Stimulated activated naive B cell treated with anti-CD40 and anti-IgM and Interleukin-4, amounts not matched to agents 10 μg/mL and 1 μg/mL and 100 μg/mL, for 72 hours (primary cell): ENCODE results near the gene NET1.
A peak's percentile ranks its signal among the peaks of the same experiment; 100 is the strongest.
"Not testable (repeated sequence)": the region's sequence is repeated elsewhere in the genome, so short reads cannot be mapped to it uniquely, and the experiment has no call there.

Source experiments
- ATAC-seq, 2 donors: fragments of 150-1000 bp; cut with Tn5 transposase; replicated peaks; 2 replicates each; pipeline ENCODE4 v1.10.0; 2021; ENCODE audit warnings: moderate library complexity in 1 of 2
- DNase-seq: peaks from one replicate; pipeline ENCODE4 v3.0.0; 2021
- H3K27ac Mint-ChIP-seq: one replicate; pipeline ENCODE4 v1.8.0; 2022; ENCODE audit warnings: mild to moderate bottlenecking, mixed read lengths
- H3K27me3 Mint-ChIP-seq, 2 donors: one replicate each; pipeline ENCODE4 v1.8.0; 2022; ENCODE audit warnings: mixed read lengths in 2 of 2
- H3K36me3 Mint-ChIP-seq, 2 donors: one replicate each; pipeline ENCODE4 v1.8.0; 2022; ENCODE audit warnings: mixed read lengths in 2 of 2, mild to moderate bottlenecking in 1 of 2
- H3K4me1 Mint-ChIP-seq, 2 donors: one replicate each; pipeline ENCODE4 v1.8.0; 2022; ENCODE audit warnings: mixed read lengths in 2 of 2, mild to moderate bottlenecking in 1 of 2
- H3K4me3 Mint-ChIP-seq, 2 donors: one replicate each; pipeline ENCODE4 v1.8.0; 2022; ENCODE audit warnings: mild to moderate bottlenecking in 2 of 2, mixed read lengths in 2 of 2, moderate library complexity in 1 of 2
- H3K9me3 Mint-ChIP-seq, 2 donors: one replicate each; pipeline ENCODE4 v1.8.0; 2022; ENCODE audit warnings: mixed read lengths in 2 of 2, mild to moderate bottlenecking in 1 of 2

NET1 gene

DNA sequence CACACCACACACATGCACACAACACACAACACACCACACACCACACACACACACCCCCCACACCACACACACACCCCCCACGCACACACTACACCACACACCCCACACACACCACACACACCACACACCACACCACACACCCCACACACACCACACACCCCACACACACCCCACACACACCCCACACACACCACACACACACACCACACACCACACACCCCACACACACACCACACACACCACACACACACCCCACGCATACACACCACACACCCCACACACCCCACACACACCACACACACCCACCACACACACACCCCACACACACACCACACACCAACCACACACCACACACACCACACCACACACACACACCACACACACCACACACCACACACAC is 31.2 kb upstream of the NET1 start:
- no peaks in the 10 kb centered on the region for H3K4me1 Mint-ChIP-seq
- ATAC-seq: no peak

DNA sequence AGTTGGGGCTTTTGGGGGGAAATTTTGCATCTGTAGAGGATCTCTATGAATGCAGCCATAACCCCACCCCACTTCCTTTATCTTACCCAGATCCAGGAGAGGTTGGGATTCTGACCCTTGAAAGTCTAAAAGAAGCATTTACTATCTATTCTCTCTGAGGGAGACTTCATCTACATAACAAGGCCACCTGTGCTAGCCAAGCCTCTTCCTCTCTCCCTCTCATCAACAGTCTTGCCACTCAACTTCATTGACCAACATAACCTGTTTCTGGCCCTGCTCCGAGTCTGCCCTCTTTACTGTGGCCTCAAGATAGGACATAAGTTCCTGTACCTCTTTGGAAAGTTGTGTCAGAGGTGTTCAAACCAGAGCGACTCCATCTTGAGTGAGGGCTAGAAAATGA is 27.1 kb upstream of the NET1 start:
- H3K4me1 Mint-ChIP-seq: no peaks in the 10 kb centered on the region
- H3K27ac Mint-ChIP-seq: no peak overlapping the region
- ATAC-seq (no peak), DNase-seq (no peak)
- peaks cover 6 to 17% of the 10 kb centered on the region in 2 donors for H3K27me3 Mint-ChIP-seq
- H3K36me3 Mint-ChIP-seq: peaks cover 0 to 3% of the 10 kb centered on the region in 2 donors
- H3K9me3 Mint-ChIP-seq: peaks cover 9 to 11% of the 10 kb centered on the region in 2 donors
- H3K4me3 Mint-ChIP-seq: no peak overlapping the region

More for the DNA sequence above, 31.2 kb upstream of the NET1 start:
- Mint-ChIP-seq H3K4me3 (no peak overlapping the region), H3K27me3 (peaks cover 2 to 16% of the 10 kb centered on the region in 2 donors), H3K9me3 (peaks cover 3 to 5% of the 10 kb centered on the region in 2 donors), H3K27ac (no peak overlapping the region), H3K36me3 (no peaks in the 10 kb centered on the region)
- no peak for DNase-seq

DNA sequence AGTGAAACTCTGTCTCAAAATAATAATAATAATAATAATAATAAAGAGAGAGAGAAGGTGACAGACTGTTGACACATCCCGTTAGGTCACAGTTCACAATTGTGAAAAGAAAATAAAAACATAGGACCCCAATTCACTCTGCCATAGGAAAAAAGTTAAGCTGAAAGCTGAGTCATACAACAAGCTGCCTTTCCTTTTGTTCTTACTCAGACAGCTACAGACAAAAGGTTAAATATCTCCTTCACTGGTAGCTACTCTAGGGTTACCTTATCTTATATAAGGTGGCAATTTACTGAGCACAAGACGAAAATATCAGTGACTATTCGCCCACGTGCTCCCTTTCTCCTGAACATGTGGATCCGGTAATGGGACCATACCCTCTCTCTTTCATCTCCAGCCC is 25.2 kb upstream of the NET1 start:
- Mint-ChIP-seq H3K27ac (no peak overlapping the region), H3K9me3 (peaks cover 19 to 23% of the 10 kb centered on the region in 2 donors), H3K4me3 (no peak overlapping the region), H3K36me3 (peaks cover 0 to 3% of the 10 kb centered on the region in 2 donors), H3K27me3 (peaks cover 6 to 18% of the 10 kb centered on the region in 2 donors), H3K4me1 (no peaks in the 10 kb centered on the region)
- ATAC-seq: peak; percentile 38 to 42
- no peak for DNase-seq

DNA sequence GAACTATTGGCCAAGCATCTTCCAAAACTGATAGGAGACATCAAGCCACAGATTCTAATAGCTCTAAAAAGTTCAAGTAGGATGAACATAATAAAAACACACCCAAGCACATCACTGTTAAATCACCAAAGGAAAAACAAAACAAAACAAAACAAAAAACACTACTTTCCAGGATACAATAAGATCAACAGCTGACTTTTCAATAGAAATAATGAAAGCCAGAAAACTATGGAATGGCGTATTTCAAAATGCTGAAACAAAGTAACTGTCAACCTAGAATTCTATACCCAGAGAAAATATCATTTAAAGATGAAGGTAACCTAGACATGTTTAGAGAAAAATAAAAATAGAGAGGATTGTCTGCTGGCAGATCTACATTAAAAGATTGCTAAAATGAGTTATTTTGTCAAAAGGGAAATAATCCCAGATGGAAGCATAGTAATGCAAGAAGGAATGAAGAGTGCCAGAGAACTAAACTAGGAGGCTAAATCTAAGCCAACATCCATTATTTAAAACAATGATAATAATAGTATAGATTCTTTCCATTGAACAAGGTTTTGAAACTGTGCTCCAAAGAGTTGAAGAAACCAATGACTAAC is 21.7 kb upstream of the NET1 start:
- H3K9me3 Mint-ChIP-seq: peaks cover 19 to 27% of the 10 kb centered on the region in 2 donors
- no peak for ATAC-seq
- no peak overlapping the region for H3K4me3 Mint-ChIP-seq
- H3K36me3 Mint-ChIP-seq: peaks cover 0 to 3% of the 10 kb centered on the region in 2 donors
- H3K27ac Mint-ChIP-seq: no peak overlapping the region
- no peaks in the 10 kb centered on the region for H3K4me1 Mint-ChIP-seq
- H3K27me3 Mint-ChIP-seq: peaks cover 8 to 25% of the 10 kb centered on the region in 2 donors
- DNase-seq: no peak

DNA sequence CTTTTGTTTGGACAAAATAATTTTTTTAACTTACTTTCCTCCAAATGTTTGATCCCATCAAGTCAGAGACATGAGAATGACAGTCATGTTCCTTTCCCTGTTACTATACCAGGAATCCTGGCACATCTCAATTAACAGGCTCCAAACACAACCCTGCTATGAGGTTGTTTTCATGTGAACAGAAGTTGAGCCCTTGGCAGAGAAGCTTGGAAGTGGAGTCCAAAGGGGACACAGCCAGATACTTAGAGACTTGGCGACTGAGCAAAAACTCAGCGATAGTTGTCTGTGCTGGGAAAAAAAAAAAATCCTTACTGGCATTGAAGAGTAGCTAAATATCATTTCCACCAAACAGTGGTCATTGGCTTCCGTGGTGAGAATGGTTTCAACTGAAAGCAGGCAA is 20.6 kb upstream of the NET1 start:
- H3K9me3 Mint-ChIP-seq: peaks cover 19 to 27% of the 10 kb centered on the region in 2 donors
- no peak overlapping the region for H3K27ac Mint-ChIP-seq
- ATAC-seq (no peak), DNase-seq (no peak)
- peaks cover 0 to 3% of the 10 kb centered on the region in 2 donors for H3K36me3 Mint-ChIP-seq
- no peaks in the 10 kb centered on the region for H3K4me1 Mint-ChIP-seq
- H3K4me3 Mint-ChIP-seq: no peak overlapping the region
- H3K27me3 Mint-ChIP-seq: peaks cover 6 to 23% of the 10 kb centered on the region in 2 donors

DNA sequence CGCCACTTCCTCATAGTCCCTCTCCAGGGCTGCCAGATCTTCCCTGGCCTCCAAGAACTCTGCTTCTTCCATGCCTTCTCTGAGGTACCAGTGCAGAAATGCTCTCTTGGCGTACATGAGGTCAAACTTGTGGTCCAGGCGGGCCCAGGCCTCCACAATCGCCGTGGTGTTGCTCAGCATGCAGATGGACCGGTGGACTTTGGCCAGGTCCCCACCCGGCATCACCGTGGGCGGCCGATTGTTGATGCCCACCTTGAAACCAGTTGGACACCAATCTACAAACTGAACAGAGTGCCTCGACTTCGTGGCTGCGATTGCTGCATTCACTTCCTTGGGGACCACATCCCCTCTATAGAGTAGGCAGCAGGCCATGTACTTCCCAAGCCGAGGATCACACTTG is 18.8 kb upstream of the NET1 start:
- Mint-ChIP-seq H3K36me3 (peaks cover 0 to 3% of the 10 kb centered on the region in 2 donors), H3K27me3 (peaks cover 15 to 26% of the 10 kb centered on the region in 2 donors), H3K4me1 (peaks cover 0 to 2% of the 10 kb centered on the region in 2 donors), H3K27ac (no peak overlapping the region), H3K4me3 (no peak overlapping the region), H3K9me3 (peaks cover 15 to 23% of the 10 kb centered on the region in 2 donors)
- DNase-seq: no peak
- ATAC-seq: no peak

DNA sequence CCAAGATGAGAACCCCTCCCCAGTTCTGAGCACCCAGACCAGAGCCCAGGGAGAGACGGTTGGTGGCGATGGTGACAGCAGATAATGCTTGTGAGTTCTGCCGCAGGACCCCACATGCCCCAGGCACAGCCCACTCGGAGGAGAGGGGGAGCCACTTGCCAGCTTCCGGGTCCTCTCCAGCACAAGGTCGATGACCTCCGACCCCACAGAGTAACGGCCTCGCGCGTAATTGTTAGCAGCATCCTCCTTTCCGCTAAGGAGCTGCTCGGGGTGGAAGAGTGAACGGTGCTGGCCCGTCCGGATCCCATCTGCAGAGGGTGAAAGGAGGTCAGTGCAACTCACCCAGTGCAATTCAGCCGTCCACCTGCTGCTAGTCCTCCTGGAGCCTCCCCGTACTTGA is 17.2 kb upstream of the NET1 start:
- peaks cover 10 to 17% of the 10 kb centered on the region in 2 donors for H3K9me3 Mint-ChIP-seq
- DNase-seq (no peak), ATAC-seq (no peak)
- peaks cover 0 to 2% of the 10 kb centered on the region in 2 donors for H3K4me1 Mint-ChIP-seq
- no peak overlapping the region for H3K4me3 Mint-ChIP-seq
- no peaks in the 10 kb centered on the region for H3K36me3 Mint-ChIP-seq
- H3K27me3 Mint-ChIP-seq: peaks cover 32 to 40% of the 10 kb centered on the region in 2 donors
- no peak overlapping the region for H3K27ac Mint-ChIP-seq

DNA sequence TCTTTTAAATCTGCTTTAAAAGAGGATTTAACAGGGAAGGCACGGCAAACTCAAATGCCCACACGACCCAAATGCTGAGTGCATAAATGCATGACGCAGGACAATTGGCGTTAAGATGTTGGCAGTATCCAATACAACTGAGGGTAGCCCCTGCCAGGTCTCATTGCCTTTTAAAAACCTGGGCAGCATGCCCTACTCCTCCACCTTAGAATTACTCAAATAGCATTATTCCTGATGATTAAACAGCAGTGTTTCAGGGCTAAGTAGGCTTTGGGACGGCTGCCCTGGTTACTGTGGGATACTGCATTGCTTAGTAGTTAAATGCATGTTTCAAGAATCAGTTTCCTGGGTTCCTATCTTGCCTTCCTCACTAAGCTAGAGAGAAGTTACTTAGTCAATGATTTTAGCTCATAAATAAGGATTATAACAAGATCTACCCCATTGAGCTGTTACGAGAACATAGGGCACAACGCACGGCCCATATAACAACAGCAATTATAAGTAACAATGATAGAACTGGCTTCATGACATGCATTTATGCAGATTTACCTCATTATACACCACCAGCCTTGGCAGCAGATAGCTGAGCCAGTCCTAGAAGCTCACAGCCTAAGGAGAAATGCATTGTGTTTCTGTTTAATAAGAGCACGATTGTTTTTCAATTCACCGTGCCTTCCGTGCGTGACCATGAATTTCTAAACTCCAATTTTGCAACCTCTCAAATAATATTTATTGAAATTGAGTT is 15.6 kb upstream of the NET1 start:
- Mint-ChIP-seq H3K4me3 (no peak overlapping the region), H3K27me3 (peaks cover 32 to 40% of the 10 kb centered on the region in 2 donors), H3K36me3 (no peaks in the 10 kb centered on the region), H3K4me1 (peaks cover 0 to 2% of the 10 kb centered on the region in 2 donors), H3K9me3 (peaks cover 0 to 8% of the 10 kb centered on the region in 2 donors), H3K27ac (no peak overlapping the region)
- ATAC-seq (no peak), DNase-seq (no peak)

DNA sequence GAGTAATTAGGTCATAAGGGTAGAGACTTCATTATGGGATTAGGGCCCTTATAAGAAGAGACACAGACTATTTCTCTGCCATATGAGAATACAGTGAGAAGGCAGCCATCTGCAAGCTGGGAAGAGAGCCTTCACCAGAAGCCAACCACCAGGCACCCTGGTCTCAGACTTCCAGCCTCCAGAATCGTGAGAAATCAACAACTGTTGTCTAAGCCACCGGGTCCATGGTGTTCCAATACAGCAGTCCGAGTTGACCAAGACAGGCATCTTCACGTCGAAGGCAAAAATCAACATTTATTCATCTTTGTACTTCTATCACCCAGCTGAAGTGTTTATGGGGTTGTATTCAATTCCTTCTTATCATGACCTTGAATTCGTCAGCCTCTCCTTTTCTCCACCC is 13.0 kb upstream of the NET1 start:
- no peak for DNase-seq
- H3K4me3 Mint-ChIP-seq: no peak overlapping the region
- H3K36me3 Mint-ChIP-seq: no peaks in the 10 kb centered on the region
- no peak for ATAC-seq
- no peak overlapping the region for H3K27ac Mint-ChIP-seq
- peaks cover 0 to 1% of the 10 kb centered on the region in 2 donors for H3K9me3 Mint-ChIP-seq
- peaks cover 26 to 32% of the 10 kb centered on the region in 2 donors for H3K27me3 Mint-ChIP-seq
- peaks cover 0 to 2% of the 10 kb centered on the region in 2 donors for H3K4me1 Mint-ChIP-seq

DNA sequence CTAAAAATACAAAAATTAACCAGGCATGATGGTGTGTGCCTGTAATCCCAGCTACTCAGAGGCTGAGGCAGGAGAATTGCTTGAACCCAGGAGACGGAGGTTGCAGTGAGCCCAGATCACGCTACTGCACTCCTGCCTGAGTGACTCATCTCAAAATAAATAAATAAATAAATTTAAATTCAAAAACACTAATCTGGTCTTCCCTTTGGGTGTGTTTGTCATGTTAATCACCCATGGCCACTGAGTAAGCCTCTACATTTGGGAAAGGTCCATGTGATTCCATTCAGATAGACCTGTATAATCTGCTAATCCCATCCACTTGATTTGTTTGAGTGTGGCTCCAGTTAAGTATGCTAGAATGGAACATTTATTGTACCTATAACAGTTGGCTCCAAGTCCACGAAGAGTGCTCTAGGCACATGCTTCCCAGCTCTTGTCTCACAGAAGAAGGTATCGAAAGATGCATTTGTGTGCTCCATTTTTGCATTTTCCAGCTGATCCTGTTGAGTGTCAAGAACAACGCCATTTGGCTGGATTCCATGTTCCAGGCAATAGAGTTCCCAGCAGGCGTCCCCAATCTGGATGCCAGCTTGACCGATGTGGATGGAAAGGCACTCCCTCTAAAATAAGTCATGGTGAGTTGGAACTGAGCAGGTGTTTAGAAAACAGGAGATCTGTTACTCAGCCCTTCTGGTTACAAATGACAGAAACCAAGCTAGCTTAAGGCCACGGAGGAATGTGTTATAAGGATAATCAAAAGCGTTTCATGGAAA is 11.7 kb upstream of the NET1 start:
- no peak overlapping the region for H3K4me3 Mint-ChIP-seq
- no peak for ATAC-seq
- peaks cover 0 to 1% of the 10 kb centered on the region in 2 donors for H3K9me3 Mint-ChIP-seq
- no peaks in the 10 kb centered on the region for H3K36me3 Mint-ChIP-seq
- no peak overlapping the region for H3K27ac Mint-ChIP-seq
- peaks cover 0 to 2% of the 10 kb centered on the region in 2 donors for H3K4me1 Mint-ChIP-seq
- H3K27me3 Mint-ChIP-seq: peaks cover 25 to 30% of the 10 kb centered on the region in 2 donors
- no peak for DNase-seq

DNA sequence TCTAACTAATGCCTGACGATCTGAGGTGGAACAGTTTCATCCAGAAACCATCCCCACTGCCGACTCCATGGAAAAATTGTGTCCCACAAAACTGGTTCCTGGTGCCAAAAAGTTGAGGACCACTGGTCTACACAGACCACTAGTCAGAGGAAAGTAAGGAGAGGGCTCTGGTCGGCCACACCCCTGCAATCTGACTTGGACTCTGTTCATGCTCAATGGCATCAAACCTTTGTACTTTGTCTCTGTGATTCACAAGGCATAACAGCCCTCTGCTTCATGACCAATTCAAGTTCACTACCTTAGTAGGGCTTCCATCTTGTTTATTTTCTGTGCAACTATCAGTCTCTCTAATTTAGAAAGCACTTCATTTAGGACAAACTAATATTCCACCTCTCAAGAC is 9.6 kb upstream of the NET1 start:
- DNase-seq (no peak), ATAC-seq (no peak)
- H3K4me1 Mint-ChIP-seq: no peaks in the 10 kb centered on the region
- no peak overlapping the region for H3K4me3 Mint-ChIP-seq
- no peaks in the 10 kb centered on the region for H3K36me3 Mint-ChIP-seq
- peaks cover 0 to 1% of the 10 kb centered on the region in 2 donors for H3K9me3 Mint-ChIP-seq
- peaks cover 17 to 21% of the 10 kb centered on the region in 2 donors for H3K27me3 Mint-ChIP-seq
- H3K27ac Mint-ChIP-seq: no peak overlapping the region

DNA sequence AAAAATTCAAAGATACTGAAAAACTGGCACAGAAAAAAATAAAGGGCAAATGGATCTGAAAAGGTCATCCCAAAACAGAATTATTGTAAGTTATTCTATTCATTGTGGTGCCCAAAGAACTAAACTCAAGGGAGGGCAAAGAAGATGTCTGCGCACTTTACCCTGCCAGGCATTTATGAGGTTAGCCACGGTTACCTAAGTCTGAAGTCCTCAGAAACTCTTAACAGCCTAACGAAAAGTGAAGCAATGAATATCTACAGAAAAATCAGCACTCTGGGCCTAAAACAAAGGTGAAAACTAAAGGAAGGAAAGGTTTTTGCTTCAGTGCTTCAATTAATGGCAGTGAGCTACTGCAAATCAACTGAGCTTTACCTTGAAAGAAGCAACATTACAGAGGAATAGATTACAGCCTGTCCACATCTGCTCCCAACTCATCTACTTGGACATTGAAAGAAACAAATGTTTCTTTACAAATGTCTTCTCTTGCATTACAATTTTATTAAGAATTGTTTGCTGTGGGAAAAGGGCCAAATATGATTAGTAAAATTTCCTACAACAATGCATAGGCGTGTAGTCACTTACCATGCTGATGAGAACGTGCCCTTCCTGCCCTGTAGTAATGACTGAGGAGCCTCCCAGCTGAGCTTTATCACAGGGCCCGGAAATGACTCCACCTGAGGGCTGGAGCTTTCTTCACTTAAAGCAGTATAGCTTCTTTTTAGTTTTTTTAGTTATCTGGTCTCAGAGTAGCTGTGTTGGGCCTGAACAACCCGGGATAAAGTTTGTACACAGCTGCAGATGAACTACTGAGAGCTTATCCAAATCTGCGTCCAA is 7.9 kb upstream of the NET1 start, which contains the start of gene TUBAL3:
Gene TUBAL3, minus strand, starts transcription at position 621 of the 834 bp plus-strand sequence. Its CDS starts 36 bp downstream, at position 585.
- Mint-ChIP-seq H3K27me3 (peaks cover 7 to 12% of the 10 kb centered on the region in 2 donors), H3K9me3 (peaks cover 0 to 1% of the 10 kb centered on the region in 2 donors), H3K4me1 (no peaks in the 10 kb centered on the region), H3K27ac (no peak within 1 kb of the TSS), H3K4me3 (no peak within 1 kb of the TSS), H3K36me3 (no peaks in the 10 kb centered on the region)
- ATAC-seq: no peak
- DNase-seq: no peak

DNA sequence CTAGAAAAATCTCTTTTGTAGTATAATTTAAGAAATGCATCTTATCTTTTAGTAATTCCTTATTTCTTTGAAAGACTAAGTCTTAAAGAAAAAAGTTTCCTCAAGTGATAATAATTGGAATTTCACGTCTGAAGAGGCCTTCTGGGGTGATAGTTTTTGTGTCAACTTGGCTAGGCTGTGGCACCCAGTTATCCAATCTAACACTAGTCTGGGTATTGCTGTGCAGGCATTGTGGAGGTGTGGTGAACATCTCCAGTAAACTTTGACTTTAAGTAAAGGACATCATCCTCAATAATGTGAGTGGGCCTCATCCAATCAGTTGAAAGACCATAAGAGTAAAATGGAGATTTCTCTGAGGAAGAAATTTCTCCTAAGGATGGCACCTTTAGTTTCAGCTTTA is 5.4 kb upstream of the NET1 start:
- Mint-ChIP-seq H3K36me3 (no peaks in the 10 kb centered on the region), H3K27me3 (peaks cover 13 to 18% of the 10 kb centered on the region in 2 donors), H3K4me1 (no peaks in the 10 kb centered on the region), H3K9me3 (peaks cover 4 to 5% of the 10 kb centered on the region in 2 donors), H3K4me3 (no peak overlapping the region), H3K27ac (no peak overlapping the region)
- no peak for ATAC-seq
- no peak for DNase-seq

DNA sequence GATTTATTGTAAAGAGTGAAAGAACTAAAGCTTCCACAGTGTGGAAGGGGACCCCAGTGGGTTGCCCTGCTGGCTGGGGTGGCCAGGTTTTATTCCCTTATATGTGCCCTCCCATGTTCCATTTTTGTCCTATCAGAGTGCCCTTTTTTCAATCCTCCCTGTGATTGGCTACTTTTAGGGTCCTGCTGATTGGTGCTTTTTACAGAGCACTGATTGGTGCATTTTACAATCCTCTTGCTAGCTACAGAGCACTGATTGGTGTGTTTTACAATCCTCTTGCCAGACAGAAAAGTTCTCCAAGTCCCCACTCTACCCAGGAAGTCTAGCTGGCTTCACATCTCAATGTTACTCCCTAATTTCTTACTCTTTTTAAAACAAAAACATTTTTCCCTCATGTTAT is 1.6 kb upstream of the NET1 start:
- H3K4me3 Mint-ChIP-seq, H3K4me1 Mint-ChIP-seq, ATAC-seq, H3K36me3 Mint-ChIP-seq, H3K9me3 Mint-ChIP-seq, H3K27ac Mint-ChIP-seq, DNase-seq: not testable (repeated sequence)
- peaks cover 13 to 18% of the 10 kb centered on the region in 2 donors for H3K27me3 Mint-ChIP-seq
